HL-60 (cell line): ENCODE measurements around the gene MACF1.

Experiments
- DNase-seq, 2 experiments: peaks; one replicate each; pipeline ENCODE4 v3.0.0-alpha.2; 2010 to 2020; ENCODE audit warnings: low read depth in 1 of 2, low spot score in 1 of 2
- H3K27ac ChIP-seq: fragments of 250-450 bp; sonication (Bioruptor Pico); replicated peaks from 2 replicates; pipeline ENCODE4 v1.5.1; 2020; ENCODE audit warnings: mild to moderate bottlenecking, moderate library complexity
- H3K27me3 ChIP-seq: fragments of 250-450 bp; sonication (Bioruptor Pico); 2 replicates; pipeline ENCODE4 v1.5.1; 2021; ENCODE audit warnings: mild to moderate bottlenecking, moderate library complexity; ENCODE audit not compliant: insufficient read depth, poor library complexity, severe bottlenecking
- H3K4me3 ChIP-seq: replicated peaks from 2 replicates; pipeline ENCODE4 v1.5.1; 2011; ENCODE audit warnings: mild to moderate bottlenecking, control low read depth, low read length; ENCODE audit not compliant: insufficient read depth
- GABPA ChIP-seq: IDR thresholded peaks from 2 replicates; pipeline ENCODE4 v1.6.1; 2012; ENCODE audit warnings: low read depth
- POLR2AphosphoS5 ChIP-seq: IDR thresholded peaks from 2 replicates; pipeline ENCODE4 v1.6.1; 2012; ENCODE audit warnings: low read depth
- SPI1 ChIP-seq: IDR thresholded peaks from 2 replicates; pipeline ENCODE4 v1.6.1; 2012; ENCODE audit warnings: low read depth, mild to moderate bottlenecking, borderline replicate concordance
- TF ChIP-seq, protein P1 (sequence below): IDR thresholded peaks from one replicate; pipeline ENCODE4 v1.5.1; 2011; ENCODE audit warnings: low read length, control low read depth, inconsistent platforms; ENCODE audit not compliant: insufficient read depth
- TF ChIP-seq, protein P2 (sequence below): IDR thresholded peaks from 2 replicates; pipeline ENCODE4 v1.6.1; 2012; ENCODE audit warnings: low read depth; ENCODE audit not compliant: insufficient replicate concordance

MACF1 gene

DNA sequence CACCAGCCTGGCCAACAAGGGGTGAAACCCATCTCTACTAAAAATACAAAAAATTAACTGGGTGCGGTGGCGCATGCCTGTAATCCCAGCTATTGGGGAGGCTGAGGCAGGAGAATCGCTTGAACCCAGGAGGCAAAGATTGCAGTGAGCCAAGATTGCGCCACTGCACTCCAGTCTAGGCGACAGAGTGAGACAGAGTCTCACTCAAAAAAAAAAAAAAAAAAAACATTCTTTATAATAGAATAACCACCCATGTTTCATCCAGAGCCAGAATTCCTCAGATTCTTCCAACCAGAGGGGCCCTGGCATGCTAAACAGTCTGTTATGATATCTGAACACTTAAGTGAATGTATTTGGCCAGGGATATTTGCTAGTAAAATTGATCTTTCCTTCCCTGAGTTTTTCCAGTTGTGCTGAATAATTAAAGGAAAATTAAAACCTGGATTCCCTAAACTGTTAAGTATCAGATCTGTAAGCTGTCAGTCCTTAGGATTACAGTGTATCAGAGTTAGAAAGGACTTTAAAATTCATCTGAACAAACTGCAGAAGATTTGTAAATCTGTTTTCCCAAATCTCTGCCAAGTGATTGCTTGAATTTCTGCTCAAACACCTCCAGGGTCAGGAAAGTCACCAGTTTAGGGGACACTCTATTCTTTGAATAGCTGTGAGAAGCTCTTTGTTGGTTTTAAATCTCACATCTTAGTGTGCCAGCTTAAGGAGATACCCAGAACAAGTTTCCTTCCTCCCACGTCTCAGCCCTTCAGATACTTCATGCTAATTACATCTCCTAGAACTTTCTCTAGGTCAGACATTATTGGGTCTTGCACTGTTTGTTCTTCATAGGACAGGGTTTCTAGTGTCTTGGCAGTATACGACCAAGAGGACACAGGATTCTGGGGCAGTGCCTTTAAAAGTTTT, 202.3 kb downstream of the MACF1 start:
- TF ChIP-seq, protein P1, sequence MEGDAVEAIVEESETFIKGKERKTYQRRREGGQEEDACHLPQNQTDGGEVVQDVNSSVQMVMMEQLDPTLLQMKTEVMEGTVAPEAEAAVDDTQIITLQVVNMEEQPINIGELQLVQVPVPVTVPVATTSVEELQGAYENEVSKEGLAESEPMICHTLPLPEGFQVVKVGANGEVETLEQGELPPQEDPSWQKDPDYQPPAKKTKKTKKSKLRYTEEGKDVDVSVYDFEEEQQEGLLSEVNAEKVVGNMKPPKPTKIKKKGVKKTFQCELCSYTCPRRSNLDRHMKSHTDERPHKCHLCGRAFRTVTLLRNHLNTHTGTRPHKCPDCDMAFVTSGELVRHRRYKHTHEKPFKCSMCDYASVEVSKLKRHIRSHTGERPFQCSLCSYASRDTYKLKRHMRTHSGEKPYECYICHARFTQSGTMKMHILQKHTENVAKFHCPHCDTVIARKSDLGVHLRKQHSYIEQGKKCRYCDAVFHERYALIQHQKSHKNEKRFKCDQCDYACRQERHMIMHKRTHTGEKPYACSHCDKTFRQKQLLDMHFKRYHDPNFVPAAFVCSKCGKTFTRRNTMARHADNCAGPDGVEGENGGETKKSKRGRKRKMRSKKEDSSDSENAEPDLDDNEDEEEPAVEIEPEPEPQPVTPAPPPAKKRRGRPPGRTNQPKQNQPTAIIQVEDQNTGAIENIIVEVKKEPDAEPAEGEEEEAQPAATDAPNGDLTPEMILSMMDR: no peak
- TF ChIP-seq SPI1 (no peak), POLR2AphosphoS5 (no peak), GABPA (no peak)
- TF ChIP-seq, protein P2, sequence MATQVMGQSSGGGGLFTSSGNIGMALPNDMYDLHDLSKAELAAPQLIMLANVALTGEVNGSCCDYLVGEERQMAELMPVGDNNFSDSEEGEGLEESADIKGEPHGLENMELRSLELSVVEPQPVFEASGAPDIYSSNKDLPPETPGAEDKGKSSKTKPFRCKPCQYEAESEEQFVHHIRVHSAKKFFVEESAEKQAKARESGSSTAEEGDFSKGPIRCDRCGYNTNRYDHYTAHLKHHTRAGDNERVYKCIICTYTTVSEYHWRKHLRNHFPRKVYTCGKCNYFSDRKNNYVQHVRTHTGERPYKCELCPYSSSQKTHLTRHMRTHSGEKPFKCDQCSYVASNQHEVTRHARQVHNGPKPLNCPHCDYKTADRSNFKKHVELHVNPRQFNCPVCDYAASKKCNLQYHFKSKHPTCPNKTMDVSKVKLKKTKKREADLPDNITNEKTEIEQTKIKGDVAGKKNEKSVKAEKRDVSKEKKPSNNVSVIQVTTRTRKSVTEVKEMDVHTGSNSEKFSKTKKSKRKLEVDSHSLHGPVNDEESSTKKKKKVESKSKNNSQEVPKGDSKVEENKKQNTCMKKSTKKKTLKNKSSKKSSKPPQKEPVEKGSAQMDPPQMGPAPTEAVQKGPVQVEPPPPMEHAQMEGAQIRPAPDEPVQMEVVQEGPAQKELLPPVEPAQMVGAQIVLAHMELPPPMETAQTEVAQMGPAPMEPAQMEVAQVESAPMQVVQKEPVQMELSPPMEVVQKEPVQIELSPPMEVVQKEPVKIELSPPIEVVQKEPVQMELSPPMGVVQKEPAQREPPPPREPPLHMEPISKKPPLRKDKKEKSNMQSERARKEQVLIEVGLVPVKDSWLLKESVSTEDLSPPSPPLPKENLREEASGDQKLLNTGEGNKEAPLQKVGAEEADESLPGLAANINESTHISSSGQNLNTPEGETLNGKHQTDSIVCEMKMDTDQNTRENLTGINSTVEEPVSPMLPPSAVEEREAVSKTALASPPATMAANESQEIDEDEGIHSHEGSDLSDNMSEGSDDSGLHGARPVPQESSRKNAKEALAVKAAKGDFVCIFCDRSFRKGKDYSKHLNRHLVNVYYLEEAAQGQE: no peak
- Histone ChIP-seq H3K27ac (no peak overlapping the region), H3K27me3 (no peaks in the 10 kb centered on the region), H3K4me3 (no peak overlapping the region)
- no peak for DNase-seq

GRCh38 chr1:39407510-39407895, 203.0 kb downstream of the MACF1 start:
- Histone ChIP-seq H3K27me3 (no peaks in the 10 kb centered on the region), H3K4me3 (no peak overlapping the region), H3K27ac (no peak overlapping the region)
- TF ChIP-seq SPI1: peak; percentile 54
- no peak for TF ChIP-seq POLR2AphosphoS5
- no peak for DNase-seq

GRCh38 chr1:39407896-39408640, 203.6 kb downstream of the MACF1 start:
- DNase-seq: no peak
- Histone ChIP-seq H3K4me3 (peak overlapping the region; percentile 76), H3K27ac (no peak overlapping the region), H3K27me3 (no peaks in the 10 kb centered on the region)
- no peak for TF ChIP-seq SPI1
- TF ChIP-seq, protein P2: no peak

DNA sequence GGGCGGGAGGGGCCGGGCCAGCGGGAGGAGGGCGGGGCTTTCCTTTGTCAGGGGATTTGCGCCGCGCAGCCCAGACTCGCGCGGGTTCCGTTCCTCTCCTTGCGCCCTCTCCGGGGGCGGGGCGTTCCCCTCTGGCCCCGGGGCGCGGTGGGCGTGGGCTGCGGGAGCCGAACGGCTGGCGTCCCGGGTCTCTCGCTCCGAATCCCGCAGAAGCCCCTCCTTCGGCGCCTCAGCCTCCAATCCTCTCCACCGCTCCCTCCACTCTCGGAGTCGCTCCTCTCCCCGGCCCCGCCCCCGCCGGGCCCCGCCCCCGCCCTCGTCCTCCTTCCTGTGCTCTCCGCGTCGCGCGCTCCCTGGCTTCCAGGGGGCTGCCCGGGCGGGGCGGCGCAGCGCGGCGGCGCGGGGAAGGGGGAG, 204.2 kb downstream of the MACF1 start:
- TF ChIP-seq, protein P1: no peak
- TF ChIP-seq, protein P2: no peak
- TF ChIP-seq POLR2AphosphoS5: no peak
- no peak for TF ChIP-seq SPI1
- no peak for TF ChIP-seq GABPA
- peak; percentile 51 to 72 for DNase-seq
- H3K4me3 ChIP-seq: peak overlapping the region; percentile 76
- H3K27ac ChIP-seq: no peak overlapping the region
- no peaks in the 10 kb centered on the region for H3K27me3 ChIP-seq
